CD4-positive, alpha-beta T cell treated with Interleukin-10 for 1 hour (primary cell): ENCODE results near the gene FGD4.

Source experiments
- DNase-seq: peaks from one replicate; pipeline ENCODE4 v3.0.0-alpha.2; 2020

FGD4 gene

DNA sequence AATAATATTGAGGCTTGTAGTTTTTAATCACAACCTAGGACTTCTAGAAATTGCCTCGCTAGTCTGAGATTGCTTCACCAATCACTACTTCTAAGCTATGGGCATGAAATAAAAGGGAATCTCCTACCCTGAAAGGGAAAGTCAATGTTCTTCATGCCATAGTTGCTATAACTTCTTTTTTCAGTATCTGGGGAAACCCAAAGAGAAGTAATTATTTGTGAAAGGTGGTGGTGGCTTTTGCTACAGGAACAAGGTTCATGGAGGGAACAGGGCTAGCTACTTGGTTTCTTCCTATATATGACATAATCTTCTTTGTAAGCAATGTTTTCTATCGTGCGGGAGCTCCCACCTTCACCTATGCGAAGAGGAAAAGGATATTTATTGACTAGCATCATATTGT lies 218.2 kb downstream of the FGD4 start:
- no peak for DNase-seq

GRCh38 chr12:32618115-32618514 lies 218.8 kb downstream of the FGD4 start:
- no peak for DNase-seq

DNA sequence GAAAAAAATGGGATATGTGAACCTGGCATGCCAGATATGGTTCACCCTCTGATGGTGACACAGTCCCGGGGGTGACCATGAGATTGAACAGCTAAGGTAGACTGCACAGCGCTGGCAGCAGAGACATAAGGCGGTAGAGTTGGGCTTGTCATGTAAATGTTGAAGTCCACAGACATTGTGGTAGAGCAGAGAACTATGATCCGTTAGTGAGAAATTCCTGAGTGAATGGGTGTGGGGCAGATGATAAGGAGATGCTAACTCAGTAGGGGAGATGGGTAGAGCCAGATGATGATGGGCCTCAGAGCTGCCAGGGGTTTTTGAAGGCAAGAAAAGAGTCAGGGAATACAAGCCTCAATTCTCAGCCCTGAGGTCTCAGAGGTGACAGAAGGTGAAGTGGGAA lies 228.6 kb downstream of the FGD4 start:
- no peak for DNase-seq

DNA sequence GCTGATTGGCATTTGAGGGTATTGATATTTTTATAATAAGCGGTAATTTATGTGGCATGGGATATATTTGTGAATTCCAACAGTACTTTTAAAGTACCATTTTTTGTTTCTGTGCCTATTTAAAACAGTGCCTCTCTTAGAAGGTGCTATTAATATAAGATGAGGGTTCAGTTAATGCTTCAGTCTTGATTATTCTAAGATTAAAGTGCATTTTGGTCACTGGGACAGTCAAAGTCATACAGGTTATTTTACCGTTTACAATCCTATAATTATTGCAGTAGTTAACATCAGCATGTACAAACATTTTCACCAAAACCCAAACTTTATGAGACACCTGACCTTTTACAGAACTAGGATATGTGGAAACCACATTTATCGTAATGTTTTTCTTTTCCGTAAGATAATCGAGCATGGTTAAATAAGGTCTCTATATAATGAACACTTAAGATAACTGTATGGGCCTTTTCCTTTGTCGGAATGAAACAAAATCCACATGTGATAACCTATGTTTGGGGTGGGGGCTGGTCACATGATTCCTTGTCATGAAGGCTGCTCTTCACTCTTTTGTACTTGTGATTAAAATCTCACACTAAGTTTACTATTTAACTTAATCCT lies 242.0 kb downstream of the FGD4 start:
- DNase-seq: no peak

DNA sequence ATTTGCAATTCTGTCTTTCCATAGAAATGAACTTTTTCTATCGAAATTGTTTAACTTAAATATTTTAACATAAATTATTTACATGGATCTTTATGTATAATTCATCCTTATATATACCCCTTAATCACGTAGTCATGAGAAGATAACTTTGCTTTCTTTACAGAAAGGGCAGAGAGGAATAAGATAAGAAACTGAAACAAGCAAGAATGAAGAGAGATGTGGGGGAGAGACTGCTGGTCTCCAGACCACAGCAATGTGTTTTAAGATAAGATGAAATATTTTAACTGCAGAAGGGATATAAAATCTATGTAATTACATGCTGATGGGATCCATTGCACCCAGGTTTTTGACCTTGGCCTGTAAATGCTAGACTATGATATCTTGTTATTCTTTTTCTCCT lies 245.1 kb downstream of the FGD4 start:
- no peak for DNase-seq

DNA sequence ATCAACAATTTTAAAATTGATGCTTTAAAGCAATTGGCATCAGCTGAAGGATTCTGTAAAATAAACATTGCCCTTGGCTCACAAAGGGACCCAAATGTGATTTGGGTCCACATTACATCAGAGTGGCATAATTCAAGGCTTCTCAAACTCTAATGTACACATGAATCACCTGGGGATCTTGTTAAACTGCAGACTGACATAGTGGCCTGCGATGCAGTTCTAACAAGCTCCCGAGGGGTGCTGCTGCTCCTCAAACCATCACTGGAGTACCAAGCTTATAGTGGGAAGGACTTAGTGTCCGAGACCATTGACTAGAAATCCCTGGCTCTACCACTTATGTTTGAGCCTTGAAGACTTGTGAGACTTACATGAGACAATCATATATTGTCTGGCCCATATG lies 247.9 kb downstream of the FGD4 start:
- no peak for DNase-seq

DNA sequence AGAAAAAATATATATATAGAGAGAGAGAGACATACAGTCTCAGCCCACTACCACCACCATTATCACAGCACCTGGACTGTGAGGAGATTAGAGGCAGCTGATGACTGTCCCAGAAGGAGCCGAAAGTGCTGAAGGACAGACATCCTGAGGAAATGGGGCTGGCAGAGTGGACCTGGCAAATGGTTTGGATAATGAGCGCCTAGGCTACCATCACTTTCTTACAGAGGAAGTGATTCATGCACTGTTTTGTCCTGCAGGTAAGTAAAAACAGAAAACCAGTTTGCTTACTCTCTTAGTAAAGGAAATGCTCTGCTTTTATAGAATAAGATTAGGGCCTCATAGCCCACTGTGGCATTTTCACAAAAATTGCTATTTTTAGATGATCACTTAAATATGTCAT lies 251.2 kb downstream of the FGD4 start:
- DNase-seq: no peak

DNA sequence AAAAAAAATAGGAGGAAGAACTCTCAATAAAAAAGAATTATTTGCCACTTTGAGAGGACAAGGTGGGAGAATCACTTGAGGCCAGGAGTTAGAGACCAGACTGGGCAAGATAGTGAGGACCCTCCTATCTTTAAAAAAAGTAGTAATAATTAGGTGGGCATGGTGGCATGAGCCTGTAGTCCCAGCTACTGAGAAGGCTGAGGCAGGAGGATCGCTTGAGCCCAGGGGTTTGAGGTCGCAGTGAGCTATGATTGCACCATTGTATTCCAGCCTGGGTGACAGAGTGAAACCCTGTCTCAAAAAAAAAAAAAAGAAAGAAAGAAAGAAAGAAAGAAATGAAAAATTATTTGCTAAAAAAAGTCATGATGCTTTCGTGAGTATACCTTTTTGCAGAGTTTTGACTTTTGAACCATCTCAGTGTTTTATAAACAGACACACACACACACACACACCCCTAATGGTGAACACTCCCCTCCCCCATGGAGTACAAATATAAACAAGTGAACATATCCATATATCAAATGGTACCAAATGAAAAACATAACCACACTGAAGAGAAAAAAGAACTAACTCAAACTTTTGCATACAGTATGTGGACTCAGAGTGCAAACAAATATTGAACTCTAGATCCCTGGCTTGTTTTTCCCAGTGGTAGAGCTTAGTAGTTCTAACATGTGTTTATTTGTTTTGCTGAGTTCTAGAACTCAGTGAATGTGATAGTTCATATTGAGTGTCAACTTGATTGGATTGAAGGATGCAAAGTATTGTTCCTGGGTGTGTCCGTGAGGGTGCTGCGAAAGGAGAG lies 252.0 kb downstream of the FGD4 start:
- DNase-seq: no peak

DNA sequence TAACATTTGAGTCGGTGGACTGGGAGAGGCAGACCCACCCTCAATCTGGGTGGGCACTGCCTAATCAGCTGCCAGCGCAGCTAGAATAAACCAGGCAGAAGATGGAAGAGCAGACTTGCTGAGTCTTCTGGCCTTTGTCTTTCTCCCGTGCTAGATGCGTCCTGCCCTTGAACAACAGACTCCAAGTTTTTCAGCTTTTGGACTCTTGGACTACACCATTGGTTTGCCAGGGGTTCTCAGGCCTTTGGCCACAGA lies 252.5 kb downstream of the FGD4 start:
- DNase-seq: no peak

- no peak for DNase-seq
Observed at GRCh38 chr12:32659908-32660440, 260.6 kb downstream of the FGD4 start.

DNA sequence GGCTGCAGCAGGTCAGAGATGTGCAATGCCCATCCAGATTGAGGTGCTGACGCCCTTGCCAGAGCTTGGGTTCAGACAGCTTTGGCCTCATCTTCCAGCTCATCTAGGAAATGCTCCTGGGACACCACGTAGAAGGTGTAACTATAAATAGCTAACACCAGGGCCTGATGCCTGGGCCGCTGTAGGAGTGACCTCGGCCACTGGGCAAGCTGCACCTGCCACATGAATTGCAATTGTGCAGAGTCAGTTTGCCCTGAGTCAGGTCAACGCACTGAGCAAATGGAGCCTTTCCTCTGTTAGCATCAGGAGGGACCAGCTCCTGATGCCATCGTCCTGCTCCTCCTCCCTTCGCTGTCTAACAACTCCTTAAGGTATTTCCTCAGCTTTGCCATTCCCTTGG lies 262.3 kb downstream of the FGD4 start:
- no peak for DNase-seq

- no peak for DNase-seq
Observed at GRCh38 chr12:32662665-32663064, 263.3 kb downstream of the FGD4 start.

DNA sequence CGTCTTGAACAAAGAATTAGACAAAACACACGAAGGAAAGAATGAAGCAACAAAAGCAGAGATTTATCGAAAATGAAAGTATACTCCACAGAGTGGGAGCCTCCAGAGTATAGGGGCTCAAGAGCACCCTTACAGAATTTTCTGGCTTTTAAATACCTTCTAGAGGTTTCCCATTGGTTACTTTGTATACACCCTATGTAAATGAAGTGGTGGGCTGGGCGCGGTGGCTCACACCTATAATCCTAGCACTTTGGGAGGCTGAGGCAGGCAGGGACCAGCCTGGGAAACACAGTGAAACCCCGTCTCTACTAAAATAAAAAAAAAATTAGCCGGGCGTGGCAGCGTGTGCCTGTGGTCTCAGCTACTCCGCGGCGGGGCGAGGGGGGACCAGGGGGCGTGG lies 266.7 kb downstream of the FGD4 start:
- no peak for DNase-seq

DNA sequence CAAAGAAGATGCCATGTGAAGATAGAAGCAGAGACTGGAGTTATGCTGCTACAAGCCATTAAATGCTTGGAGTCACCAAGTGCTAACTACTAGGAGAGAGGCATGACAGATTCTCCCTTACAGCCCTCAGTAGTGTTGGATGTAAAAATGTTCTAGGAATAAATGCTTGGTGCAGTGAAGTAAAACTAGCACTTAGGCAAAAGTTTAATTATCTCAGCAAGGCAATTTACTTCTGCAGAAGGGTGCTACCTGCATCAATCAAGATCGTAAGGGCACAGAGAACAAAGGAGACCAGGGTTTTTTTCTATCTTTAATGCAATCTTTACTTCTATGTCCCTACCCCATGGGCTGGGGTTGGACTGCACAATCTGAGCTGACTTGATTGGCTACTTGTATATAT lies 270.2 kb downstream of the FGD4 start:
- no peak for DNase-seq

- no peak for DNase-seq
Observed at GRCh38 chr12:32671930-32672780, 272.8 kb downstream of the FGD4 start.

DNA sequence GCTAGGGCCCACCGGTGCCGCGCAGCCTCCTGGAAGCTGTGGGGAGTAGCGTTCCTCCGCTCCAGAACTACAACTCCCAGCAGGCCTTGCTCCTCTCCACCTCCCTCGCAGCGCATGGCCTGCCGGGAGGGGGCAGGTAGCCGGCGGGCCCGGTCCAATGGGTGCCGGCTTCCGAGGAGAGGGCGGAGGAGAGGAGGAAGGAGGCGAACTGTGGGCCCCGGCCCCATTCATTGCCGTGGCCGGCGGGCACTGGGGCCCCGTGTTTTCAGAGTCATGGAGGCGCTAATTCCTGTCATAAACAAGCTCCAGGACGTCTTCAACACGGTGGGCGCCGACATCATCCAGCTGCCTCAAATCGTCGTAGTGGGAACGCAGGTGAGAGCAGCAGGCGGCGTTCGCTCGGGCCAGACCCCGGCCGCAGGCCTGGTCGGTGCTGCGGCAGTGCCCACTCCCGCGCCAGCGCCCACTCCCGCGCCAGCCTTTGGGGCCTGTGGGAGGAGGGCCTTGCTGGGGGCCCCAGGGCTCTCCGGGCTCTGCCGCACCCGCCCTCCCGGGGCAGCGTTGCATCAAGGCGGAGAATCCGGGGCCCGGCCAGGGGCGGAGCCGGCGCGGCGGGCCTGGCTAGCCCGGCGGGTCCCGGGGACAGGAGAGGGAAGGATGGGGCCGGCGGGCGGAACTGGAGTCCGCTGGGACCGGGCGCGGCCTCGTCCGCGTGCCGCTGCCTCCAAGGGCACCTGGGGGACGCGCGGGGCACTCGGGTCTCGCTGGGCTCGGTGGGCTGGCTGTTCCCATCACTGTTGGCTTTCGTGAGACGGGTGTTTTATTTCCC lies 279.9 kb downstream of the FGD4 start, which contains the start of gene DNM1L:
DNM1L (plus strand) TSS at position 211 of the 829 bp plus-strand sequence; CDS start at position 274, 63 bp downstream.
- peak; percentile 93 for DNase-seq

DNA sequence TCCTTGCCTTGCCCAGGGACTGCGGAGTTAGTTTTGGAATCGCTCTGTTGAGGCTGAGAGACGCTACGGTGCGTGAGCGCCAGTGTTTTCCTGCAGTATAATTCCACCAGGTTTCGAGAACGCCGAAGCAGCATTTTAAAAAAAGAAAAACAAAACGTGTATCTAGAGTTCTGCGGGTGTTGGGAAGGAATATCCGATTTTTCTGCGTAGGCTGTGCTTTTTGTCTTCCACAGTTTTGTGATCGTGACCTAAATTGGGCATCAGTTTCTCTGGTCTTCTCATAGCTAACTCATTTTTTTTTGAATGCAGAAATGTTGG lies 280.5 kb downstream of the FGD4 start:
- no peak for DNase-seq

- no peak for DNase-seq
Observed at GRCh38 chr12:32680787-32681186, 281.4 kb downstream of the FGD4 start.

GRCh38 chr12:32681272-32681671 lies 281.9 kb downstream of the FGD4 start:
- DNase-seq: no peak

GRCh38 chr12:32686340-32686739 lies 287.0 kb downstream of the FGD4 start:
- no peak for DNase-seq

DNA sequence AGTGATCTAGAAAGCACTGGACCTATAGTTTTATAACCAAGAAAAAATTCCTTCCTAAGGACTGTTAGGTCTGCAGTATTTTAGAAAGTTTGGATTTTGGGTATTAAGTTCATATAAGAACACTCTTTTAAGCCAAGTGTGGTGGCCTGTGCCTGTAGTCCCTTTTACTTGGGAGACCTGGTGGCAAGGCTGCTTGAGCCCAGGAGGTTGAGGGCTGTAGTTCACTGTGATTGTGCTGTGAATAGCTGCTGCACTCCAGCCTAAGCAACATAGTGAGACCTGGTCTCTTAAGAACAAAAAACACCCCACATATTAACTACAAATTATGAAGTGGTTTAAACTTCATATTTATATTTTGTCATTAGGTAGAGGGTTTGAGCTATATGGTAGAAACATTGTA lies 289.4 kb downstream of the FGD4 start:
- DNase-seq: no peak

DNA sequence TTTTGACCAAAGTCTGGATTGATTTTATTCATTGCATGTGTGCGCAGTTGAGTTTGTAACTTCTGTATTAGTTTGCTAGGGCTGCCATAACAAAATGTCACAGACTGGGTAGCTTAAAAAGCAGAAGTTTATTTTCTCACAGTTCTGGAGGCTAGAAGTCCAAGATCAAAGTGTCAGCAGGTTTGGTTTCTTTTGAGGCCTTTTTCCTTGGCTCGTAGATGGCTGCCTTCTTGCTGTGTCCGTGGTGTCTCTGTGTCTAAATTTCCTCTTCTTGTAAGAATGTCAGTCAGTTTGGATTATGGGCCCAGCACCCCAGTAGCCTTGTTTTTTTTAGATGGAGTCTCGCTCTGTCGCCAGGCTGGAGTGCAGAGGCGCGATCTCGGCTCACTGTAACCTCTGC lies 291.6 kb downstream of the FGD4 start:
- DNase-seq: no peak

GRCh38 chr12:32692358-32692757 lies 293.0 kb downstream of the FGD4 start:
- no peak for DNase-seq
